GM12801 (cell line): ENCODE measurements around the gene DNM2.

Experiments
- CTCF ChIP-seq: IDR thresholded peaks from one replicate; pipeline ENCODE4 v1.5.1; 2011; ENCODE audit warnings: control low read depth; ENCODE audit not compliant: insufficient read length; ENCODE audit errors: extremely low read depth

The DNM2 gene

DNA sequence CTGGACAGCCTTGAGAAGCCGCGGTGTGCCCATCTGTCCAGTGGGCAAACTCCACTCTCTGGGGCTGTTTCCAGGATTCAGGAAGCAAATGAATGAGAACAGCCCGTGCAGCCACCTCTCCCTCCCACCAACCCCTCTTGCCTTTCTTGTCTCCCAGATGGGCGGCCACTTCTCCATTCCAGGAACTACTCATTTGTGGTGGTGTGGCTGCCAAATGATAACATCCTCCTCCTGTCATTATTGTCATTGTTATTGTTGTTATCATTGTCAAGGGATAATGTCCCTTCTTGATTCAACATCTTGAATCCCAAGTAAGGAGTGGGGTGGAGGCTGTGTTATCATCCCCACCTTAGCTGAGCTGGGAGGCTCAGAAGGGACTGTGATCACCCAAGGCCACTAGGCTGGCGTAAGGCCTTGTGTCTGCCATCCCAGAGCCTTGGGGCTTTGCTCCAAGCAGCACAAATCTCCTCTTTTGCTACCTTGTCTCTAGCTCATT is 1.6 kb downstream of the DNM2 start:
- TF ChIP-seq CTCF = no peak

DNA sequence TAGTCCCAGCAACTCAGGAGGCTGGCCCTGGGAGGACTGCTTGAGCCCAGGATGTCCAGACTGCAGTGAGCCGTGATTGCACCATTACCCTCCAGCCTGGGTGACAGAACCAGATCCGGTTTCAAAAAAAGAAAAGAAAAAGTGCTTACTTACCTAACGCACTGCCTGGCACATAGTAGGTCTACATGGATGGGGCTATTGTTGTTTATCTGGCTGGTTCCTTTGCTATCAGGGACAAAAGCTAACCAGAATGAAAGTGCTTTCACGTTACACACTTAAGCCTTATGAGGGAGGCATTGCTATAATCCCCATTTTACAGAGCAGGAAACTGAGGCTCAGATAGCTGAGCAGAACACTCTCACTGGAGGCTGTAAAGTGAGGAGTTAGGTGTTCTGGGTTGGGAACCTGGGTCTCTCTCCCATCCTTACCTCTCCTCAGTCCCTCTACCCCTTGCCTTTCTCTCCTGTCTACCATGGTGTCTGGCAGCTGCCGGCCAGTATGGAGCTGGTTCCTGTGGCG is 2.8 kb downstream of the DNM2 start:
- no peak for TF ChIP-seq CTCF

GRCh38 chr19:10723591-10723990 is 5.7 kb downstream of the DNM2 start:
- TF ChIP-seq CTCF = no peak

GRCh38 chr19:10724573-10725071 is 6.7 kb downstream of the DNM2 start:
- TF ChIP-seq CTCF = no peak

DNA sequence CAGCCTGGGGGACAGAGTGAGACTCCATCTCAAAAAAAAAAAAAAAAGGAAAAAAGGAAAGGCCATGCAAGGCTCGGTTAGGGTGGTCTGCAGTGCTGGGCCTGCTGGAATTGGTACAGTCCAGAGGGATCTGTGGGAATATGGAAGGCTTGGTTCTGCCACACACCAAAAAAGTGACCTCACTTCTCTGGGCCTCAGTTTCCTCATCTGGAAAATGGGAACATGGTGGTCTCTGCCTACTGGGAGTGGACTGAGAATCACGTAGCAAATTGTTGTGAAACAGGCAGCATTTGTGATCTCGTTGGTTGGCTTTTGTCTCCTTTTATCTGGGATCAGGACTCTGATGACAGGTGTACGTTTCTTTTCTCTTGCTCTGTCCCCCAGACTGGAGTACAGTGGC is 7.5 kb downstream of the DNM2 start:
- TF ChIP-seq CTCF = no peak

DNA sequence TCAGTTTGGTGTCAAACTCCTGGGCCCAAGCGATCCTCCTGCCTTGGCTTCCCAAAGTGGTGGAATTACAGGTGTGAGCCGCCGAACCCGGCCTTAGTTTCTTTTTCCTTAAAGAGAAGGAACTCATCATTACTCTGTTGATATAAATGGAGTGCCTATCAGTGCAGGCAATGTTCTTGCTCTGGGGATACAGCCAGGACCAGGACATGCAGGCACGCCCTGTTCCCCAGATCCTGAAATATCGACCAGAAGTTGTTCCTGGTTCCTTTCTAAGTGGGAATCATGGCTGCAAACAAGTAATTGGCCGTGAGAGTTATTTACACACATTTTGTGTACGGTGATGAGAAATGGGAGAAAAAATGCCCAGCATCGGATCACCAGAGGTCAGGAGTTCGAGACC is 8.4 kb downstream of the DNM2 start:
- TF ChIP-seq CTCF = no peak

DNA sequence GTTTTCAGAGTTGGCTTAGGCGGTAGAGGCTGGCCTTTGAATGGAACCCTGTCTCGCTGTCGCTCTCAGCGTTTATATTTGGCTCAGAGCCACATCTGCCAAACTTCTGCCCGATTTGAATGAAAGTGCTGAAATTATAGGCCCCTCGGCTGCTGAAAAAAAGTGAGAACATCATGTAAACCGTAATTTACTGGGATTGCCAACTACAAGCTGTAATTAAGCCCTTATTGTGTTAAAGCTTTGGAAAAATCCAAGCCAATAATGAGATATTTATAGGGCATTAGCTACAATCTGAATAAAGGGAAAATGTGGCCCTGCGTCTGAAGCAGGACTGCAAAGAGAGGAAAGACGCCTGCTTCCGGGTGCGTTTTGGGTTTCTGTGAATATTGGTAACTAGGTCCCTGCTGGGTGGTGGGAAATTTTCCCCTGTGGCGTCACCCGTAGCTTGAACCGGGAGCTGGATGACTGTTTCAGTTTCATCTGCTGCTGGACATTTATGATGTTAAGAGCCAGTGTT is 9.9 kb downstream of the DNM2 start:
- no peak for TF ChIP-seq CTCF

GRCh38 chr19:10729411-10729810 is 11.5 kb downstream of the DNM2 start:
- no peak for TF ChIP-seq CTCF
